Stomach (tissue), 9 donors: Measurements from ENCODE around the gene ANP32B. TPM values are rescaled to one million over a fixed set of nuclear protein-coding genes. Genes with fewer than 3 reads are reported as not detected.

Experiments used
- DNase-seq, 2 donors: peaks; one replicate each; pipeline versions ENCODE4 v3.0.0 to v3.0.0-alpha.2; 2013 to 2019
- H3K27ac ChIP-seq, 5 donors: fragments of 200-600 bp in 4 of 5; sonication (generic) in 4 of 5; one replicate each; pipeline ENCODE4 v1.5.1; 2013 to 2019; ENCODE audit warnings: mild to moderate bottlenecking in 1 of 5, moderate library complexity in 1 of 5
- H3K27me3 ChIP-seq, 3 donors: fragments of 200-600 bp; sonication (generic); one replicate each; pipeline ENCODE4 v1.5.1; 2017 to 2019; ENCODE audit warnings: mixed run types in 1 of 3
- H3K36me3 ChIP-seq, 4 donors: fragments of 200-600 bp; sonication (generic); 1 replicate in 3 of 4; 2 replicates in 1 of 4; pipeline ENCODE4 v1.5.1; 2016 to 2019
- H3K4me1 ChIP-seq, 4 donors: fragments of 200-600 bp; sonication (generic); one replicate each; pipeline ENCODE4 v1.5.1; 2016 to 2019
- H3K4me3 ChIP-seq, 4 donors: fragments of 200-600 bp; sonication (generic) in 3 of 4; one replicate each; pipeline ENCODE4 v1.5.1; 2016 to 2019; ENCODE audit warnings: mild to moderate bottlenecking in 1 of 4
- H3K9me3 ChIP-seq, 4 donors: fragments of 200-600 bp; sonication (generic); one replicate each; pipeline ENCODE4 v1.5.1; 2016 to 2019
- CTCF ChIP-seq, 7 experiments: fragments of 450-650 bp in 4 of 7; fragments of 200-600 bp in 3 of 7; sonication (generic) in 3 of 7; IDR thresholded peaks; one replicate each; pipeline ENCODE4 v1.5.1; 2016 to 2019; ENCODE audit warnings: antibody characterized with exemption in 7 of 7, control low read depth in 2 of 7, mild to moderate bottlenecking in 1 of 7
- EP300 ChIP-seq: sonication (generic); formaldehyde crosslinking; IDR thresholded peaks from one replicate; pipeline ENCODE4 v1.6.1; 2017; ENCODE audit warnings: antibody characterized with exemption
- POLR2A ChIP-seq, 4 donors: fragments of 450-650 bp; IDR thresholded peaks; one replicate each; pipeline ENCODE4 v1.6.1; 2016; ENCODE audit warnings: antibody characterized with exemption in 4 of 4, control low read depth in 2 of 4, mild to moderate bottlenecking in 1 of 4, moderate library complexity in 1 of 4
- POLR2AphosphoS5 ChIP-seq, 3 donors: sonication (generic); formaldehyde crosslinking; IDR thresholded peaks; one replicate each; pipeline ENCODE4 v1.6.1; 2016; ENCODE audit warnings: antibody characterized with exemption in 3 of 3
- WGBS, 5 donors: extraction: QIAGEN DNeasy Blood & Tissue Kit in 3 of 5; methylation state at CpG; one replicate each; pipeline versions ENCODE4 v1.1.5 to v1.1.7; 2013 to 2018; 5-methylcytosine and 5-hydroxymethylcytosine counted together
- intact Hi-C: fragments of 100-400 bp; cut with DNase I; formaldehyde crosslinking; loops from one replicate; pipeline ENCODE4 v1.15.1; 2023; ENCODE audit warnings: low total_unique reads
- polyA plus RNA-seq, 3 donors: library from polyadenylated mRNA; stranded (reverse); fragments of 200-250 nt; gene quantifications; one replicate each; pipeline ENCODE4 v1.2.3, GENCODE V29; 2013
- total RNA-seq, 5 donors: library from RNA; depleted of rRNA; stranded (reverse); fragments of >200 nt; gene quantifications; one replicate each; pipeline versions ENCODE4 v1.1.0 to v1.2.3, GENCODE V29; 2014 to 2016
- donor health status: healthy with polysubstance abuse.
- donor health status: Bipolar disorder and iron deficiency.
- donor health status: healthy.

Gene ANP32B
- total and polyA plus RNA-seq, 8 donors: 8.2 to 267 (median 100) TPM

DNA sequence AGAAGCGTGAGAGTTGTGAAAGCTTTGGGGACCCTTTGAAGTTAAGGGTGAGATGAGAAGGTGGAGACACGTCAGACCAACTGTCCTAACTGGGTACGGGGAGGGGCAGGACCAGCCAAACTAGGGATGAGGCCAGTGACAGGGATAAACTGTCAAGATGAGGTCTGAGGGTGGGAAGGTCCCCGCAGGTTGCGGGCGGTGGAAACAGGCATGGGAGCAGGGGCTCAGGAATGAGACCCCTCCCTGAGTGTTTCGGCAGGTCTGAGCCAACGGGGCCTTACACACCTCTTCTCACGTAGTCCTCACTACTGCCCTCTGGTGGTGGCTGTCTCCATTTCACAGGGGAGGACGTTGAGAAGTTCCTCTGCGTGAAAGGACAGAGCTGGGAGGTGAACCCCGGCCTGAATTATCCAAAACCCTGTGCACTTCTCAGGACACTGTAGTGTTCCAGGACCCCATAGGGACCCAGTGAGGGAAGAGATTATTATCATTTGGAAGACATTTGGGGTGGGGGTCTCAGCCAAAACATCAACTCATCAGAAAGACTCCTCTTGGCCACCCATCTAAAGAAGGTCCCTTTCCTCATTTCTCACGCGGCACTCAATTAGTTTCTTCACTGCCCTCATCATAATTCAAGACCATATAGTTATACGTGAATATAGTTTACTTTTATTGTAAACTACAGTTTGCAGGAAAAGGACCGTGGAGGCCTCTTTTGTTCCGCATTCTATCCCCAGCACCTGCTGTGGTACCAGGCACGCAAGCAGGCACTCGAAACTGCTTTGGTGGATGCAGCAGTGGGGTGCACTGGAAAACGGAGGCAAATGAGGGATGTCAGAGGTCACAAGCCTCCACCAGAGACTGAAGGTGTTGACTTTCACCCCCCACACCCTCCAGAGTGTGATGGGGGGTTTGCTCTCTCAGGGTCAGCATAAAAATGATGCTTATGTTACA, 51.7 kb downstream of the ANP32B start:
- intact Hi-C loops: loop anchor here (5.0 to 10.0 kb wide), 2 partner anchors 60 to 108 kb away; no protein-coding TSS in a partner anchor

GRCh38 chr9:98037357-98037756, 54.2 kb downstream of the ANP32B start:
- Histone ChIP-seq H3K4me1 (peaks cover 0 to 9% (median 3%) of the 10 kb centered on the region in 4 donors), H3K9me3 (no peaks in the 10 kb centered on the region), H3K27me3 (peaks cover 0 to 16% (median 0%) of the 10 kb centered on the region in 3 donors), H3K36me3 (no peaks in the 10 kb centered on the region), H3K27ac (no peak overlapping the region), H3K4me3 (no peak overlapping the region)
- TF ChIP-seq CTCF (IDR thresholded peaks at IDR 0.05): no peak
- TF ChIP-seq POLR2AphosphoS5 (IDR thresholded peaks at IDR 0.05): no peak
- no peak for TF ChIP-seq EP300
- no peak for TF ChIP-seq POLR2A (IDR thresholded peaks at IDR 0.05)
- intact Hi-C loops: loop anchor here (5.0 to 10.0 kb wide), 2 partner anchors 63 to 110 kb away; no protein-coding TSS in a partner anchor
- peak in 1 of 2 donors; percentile 25 for DNase-seq

More for the DNA sequence above, 51.7 kb downstream of the ANP32B start:
- H3K9me3 ChIP-seq: no peaks in the 10 kb centered on the region
- WGBS, 5 donors: 33 to 42% (median 40%) methylated on average over 20 of the region's 20 CpGs
- peaks cover 0 to 9% (median 3%) of the 10 kb centered on the region in 4 donors for H3K4me1 ChIP-seq
- peak; percentile 93 for DNase-seq
- peaks cover 0 to 2% (median 0%) of the 10 kb centered on the region in 3 donors for H3K27me3 ChIP-seq
- H3K27ac ChIP-seq: no peak overlapping the region
- H3K36me3 ChIP-seq: no peaks in the 10 kb centered on the region
- H3K4me3 ChIP-seq: peak overlapping the region in 1 of 4 donors; percentile 4
- TF ChIP-seq CTCF (IDR thresholded peaks at IDR 0.05) (peak in 5 of 7 experiments; percentile 67 to 87 (median 76)), POLR2AphosphoS5 (IDR thresholded peaks at IDR 0.05) (peak in 1 of 3 donors; percentile 57), EP300 (no peak), POLR2A (IDR thresholded peaks at IDR 0.05) (no peak)

DNA sequence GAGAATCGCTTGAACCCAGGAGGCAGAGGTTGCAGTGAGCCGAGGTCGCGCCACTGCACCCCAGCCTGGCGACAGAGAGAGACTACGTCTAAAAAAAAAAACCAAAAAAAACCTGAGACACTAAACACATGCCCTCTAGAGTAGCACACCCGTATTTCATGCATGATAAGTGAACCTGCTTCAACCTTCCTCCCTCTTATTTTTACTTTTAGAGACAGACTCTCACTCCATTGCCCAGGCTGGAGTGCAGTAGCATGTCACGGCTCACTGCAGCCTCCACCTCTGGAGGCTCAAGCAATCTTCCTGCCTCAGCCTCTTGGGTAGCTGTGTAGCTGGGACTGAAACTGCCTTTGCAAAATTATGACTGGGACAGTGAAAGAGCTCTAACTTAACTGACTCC, 55.8 kb downstream of the ANP32B start:
- DNase-seq: no peak
- intact Hi-C loops: loop anchor here (5.0 to 10.0 kb wide), 2 partner anchors 64 to 112 kb away; no protein-coding TSS in a partner anchor
- no peaks in the 10 kb centered on the region for H3K36me3 ChIP-seq
- TF ChIP-seq CTCF (IDR thresholded peaks at IDR 0.05): no peak
- no peak for TF ChIP-seq POLR2AphosphoS5 (IDR thresholded peaks at IDR 0.05)
- TF ChIP-seq POLR2A (IDR thresholded peaks at IDR 0.05): no peak
- TF ChIP-seq EP300: no peak
- no peaks in the 10 kb centered on the region for H3K9me3 ChIP-seq
- peaks cover 0 to 16% (median 0%) of the 10 kb centered on the region in 3 donors for H3K27me3 ChIP-seq
- peaks cover 0 to 9% (median 3%) of the 10 kb centered on the region in 4 donors for H3K4me1 ChIP-seq
- no peak overlapping the region for H3K27ac ChIP-seq
- no peak overlapping the region for H3K4me3 ChIP-seq
- WGBS, 5 donors: 71 to 84% (median 76%) methylated on average over 8 of the region's 8 CpGs

GRCh38 chr9:98039607-98040017, 56.5 kb downstream of the ANP32B start:
- DNase-seq: no peak
- intact Hi-C loops: loop anchor here (5.0 to 10.0 kb wide), 2 partner anchors 65 to 112 kb away; no protein-coding TSS in a partner anchor
- Histone ChIP-seq H3K27ac (no peak overlapping the region), H3K36me3 (no peaks in the 10 kb centered on the region), H3K27me3 (peaks cover 0 to 13% (median 0%) of the 10 kb centered on the region in 3 donors), H3K4me3 (no peak overlapping the region), H3K4me1 (peaks cover 0 to 5% (median 2%) of the 10 kb centered on the region in 4 donors), H3K9me3 (no peaks in the 10 kb centered on the region)
- 62 to 74% (median 64%) methylated on average over 10 of the region's 10 CpGs for WGBS, 5 donors
- no peak for TF ChIP-seq CTCF (IDR thresholded peaks at IDR 0.05)
- TF ChIP-seq POLR2AphosphoS5 (IDR thresholded peaks at IDR 0.05): no peak
- TF ChIP-seq EP300: no peak
- TF ChIP-seq POLR2A (IDR thresholded peaks at IDR 0.05): no peak
